GM12801 (cell line): ENCODE data around the gene AGPAT3.

Experiments
- TF ChIP-seq, protein P1 (sequence below): IDR thresholded peaks from one replicate; pipeline ENCODE4 v1.5.1; 2011; ENCODE audit warnings: control low read depth; ENCODE audit not compliant: insufficient read length; ENCODE audit errors: extremely low read depth

Gene AGPAT3

DNA sequence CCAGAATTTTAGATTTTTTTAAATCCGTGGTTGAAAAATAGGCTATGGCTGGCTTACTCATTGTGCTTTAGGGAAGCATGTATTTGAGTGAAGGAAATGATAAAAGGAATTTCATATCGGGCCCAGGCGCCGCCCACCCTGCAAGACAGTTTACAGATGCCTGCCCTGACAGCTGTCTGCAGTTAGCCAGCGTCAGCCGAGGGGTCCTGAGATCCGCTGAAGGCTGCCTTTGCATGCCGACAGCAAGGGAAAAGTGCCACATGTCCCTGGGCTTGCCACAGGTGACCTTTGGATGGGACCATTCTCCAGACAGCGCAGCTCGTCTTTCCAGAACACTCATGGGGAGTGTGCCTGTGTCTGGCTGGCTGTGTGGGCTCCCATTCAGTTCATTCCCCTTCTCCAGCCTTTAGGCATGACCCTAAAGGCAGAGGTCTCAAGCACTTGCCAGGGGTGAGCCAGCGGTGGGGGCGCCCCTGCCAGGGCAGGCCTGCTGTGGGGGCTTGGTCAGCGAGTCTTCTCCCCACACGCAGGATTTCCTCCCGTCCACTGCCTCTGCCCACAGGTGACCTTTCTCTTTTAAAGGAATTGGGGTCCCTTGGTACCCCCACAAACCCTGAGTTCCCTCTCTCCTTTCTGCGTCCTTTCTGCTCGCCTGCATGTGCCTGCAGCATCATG is 101.0 kb downstream of the AGPAT3 start:
- TF ChIP-seq, protein P1, sequence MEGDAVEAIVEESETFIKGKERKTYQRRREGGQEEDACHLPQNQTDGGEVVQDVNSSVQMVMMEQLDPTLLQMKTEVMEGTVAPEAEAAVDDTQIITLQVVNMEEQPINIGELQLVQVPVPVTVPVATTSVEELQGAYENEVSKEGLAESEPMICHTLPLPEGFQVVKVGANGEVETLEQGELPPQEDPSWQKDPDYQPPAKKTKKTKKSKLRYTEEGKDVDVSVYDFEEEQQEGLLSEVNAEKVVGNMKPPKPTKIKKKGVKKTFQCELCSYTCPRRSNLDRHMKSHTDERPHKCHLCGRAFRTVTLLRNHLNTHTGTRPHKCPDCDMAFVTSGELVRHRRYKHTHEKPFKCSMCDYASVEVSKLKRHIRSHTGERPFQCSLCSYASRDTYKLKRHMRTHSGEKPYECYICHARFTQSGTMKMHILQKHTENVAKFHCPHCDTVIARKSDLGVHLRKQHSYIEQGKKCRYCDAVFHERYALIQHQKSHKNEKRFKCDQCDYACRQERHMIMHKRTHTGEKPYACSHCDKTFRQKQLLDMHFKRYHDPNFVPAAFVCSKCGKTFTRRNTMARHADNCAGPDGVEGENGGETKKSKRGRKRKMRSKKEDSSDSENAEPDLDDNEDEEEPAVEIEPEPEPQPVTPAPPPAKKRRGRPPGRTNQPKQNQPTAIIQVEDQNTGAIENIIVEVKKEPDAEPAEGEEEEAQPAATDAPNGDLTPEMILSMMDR = no peak

DNA sequence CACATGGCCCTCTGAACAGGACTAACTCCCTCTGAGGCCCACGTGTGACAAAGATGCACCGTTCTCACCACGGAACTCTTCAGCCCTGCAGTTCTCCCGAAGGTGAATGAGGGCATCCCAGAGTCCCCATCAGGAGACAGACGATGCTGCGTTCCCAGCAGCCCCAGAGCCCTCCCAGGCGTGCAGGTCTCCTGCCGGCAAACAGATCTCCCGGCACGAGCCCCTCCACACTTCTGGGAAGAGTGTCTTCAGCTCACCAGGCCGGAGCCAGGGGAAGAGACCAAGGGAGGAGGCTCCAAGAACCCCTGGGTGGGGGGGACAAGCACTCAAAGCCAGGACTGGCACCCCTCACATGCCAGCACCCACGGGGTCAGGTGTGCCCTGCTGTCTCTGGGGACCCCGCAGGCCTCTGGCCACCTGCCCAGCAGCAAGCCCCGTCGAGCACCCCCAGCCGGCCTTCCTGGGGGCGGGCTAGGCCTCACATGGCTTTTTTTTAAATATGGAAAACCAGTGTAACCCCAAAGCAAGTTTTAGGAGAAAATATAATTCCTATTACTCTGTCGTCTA is 102.0 kb downstream of the AGPAT3 start:
- TF ChIP-seq, protein P1 = no peak

DNA sequence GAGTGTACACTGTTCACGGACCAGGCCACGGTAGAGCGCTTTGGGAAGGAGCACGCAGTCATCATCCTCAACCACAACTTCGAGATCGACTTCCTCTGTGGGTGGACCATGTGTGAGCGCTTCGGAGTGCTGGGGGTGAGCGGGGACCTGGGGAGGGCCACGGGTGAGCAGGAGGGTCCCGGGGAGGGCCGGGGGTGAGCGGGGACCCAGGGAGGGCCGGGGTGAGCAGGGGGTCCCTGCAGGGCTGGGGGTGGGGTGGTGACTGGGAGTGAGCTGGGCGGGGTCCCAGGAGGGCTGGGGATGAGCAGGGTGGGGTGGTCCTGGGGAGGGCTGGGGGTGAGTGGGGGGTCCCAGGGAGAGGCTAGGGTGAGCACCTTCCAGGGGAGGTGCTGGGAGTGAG is 103.0 kb downstream of the AGPAT3 start:
- TF ChIP-seq, protein P1 = no peak

DNA sequence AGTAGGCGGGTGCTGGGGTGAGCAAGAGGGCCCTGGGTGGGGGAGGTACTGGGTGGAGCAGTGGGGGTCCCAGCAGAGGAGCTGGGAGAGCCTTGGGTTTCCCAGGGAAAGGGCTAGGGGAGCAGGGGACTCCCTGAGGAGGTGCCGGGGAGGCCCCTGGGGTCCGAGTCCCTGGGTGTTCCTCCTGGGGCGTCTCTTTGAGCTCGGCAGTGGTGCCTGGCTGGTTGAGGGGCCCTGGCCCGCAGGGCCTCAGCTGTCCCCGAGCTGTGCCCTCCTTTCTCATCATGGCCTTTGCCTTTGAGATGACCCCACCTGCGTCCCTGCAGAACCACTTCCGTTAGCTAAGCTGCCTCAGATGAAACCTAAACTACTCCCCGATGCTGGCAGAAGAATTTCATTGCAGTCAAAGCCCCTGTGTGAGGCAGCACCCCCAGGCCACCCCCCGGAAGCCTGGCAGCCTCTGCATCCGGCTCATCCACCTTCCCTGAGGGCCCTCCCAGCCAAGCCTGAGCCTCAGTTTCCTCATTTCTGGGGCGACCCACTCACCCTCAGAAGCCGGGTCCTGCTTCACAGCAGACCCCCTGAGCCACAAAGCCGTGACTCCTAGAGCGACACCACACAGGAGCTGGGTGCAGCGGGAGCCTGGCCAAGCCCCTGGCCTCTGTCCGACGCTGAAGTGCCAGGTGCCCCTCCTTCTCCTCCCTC is 103.5 kb downstream of the AGPAT3 start:
- TF ChIP-seq, protein P1 = no peak

DNA sequence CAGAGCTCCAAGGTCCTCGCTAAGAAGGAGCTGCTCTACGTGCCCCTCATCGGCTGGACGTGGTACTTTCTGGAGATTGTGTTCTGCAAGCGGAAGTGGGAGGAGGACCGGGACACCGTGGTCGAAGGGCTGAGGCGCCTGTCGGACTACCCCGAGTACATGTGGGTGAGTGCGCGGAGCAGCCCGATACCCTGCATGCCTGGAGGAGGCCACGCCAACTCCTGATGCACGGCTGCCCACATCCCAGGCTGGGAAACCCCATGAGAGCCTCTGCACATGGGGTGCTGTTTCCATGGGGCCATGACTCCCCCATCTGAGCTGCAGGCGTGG is 104.1 kb downstream of the AGPAT3 start:
- TF ChIP-seq, protein P1 = no peak

DNA sequence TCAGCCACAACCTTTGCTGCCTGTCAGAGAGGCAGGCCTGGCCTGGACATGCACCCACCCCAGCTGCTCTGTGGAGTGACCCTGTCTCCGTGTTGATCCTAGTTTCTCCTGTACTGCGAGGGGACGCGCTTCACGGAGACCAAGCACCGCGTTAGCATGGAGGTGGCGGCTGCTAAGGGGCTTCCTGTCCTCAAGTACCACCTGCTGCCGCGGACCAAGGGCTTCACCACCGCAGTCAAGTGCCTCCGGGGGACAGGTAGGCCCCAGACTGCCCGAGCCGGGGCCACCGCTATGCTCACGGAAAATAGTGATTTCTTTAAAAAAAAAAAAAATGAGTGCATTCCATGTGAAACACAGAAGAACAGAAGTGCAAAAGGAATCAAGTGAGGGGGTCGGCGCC is 105.5 kb downstream of the AGPAT3 start:
- TF ChIP-seq, protein P1 = no peak

DNA sequence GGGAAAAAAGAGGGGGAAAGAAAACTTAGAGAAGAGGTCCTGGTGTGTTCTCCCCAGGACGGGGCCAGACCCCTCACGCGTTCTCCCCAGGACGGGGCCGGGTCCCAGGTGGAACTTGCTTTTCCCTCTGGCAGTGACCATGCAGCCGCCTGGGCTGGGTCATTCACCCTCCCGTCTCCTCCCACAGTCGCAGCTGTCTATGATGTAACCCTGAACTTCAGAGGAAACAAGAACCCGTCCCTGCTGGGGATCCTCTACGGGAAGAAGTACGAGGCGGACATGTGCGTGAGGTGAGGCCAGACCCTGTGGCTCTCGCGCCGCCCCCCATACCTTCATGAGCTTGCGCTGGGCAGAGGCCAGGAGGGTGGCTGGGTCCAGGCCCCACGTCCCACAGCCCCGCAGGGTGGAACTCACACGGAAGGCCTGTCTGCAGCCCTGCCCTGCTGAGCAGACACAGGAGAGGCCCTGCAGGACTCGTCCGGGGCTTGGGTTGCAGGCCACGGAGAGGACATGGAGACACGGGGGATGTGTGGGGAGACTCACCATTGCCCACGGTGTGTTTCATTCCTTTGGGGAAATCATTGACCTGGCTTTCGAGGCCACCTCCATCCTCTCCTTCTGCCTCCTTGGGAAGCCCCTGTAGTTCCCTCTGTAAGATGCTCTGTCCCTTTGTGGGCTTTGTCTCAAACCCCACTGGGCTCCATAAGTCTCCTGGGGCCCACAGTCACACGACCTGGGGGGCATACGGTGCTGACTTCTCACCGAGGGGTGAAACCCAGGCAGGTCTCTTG is 106.4 kb downstream of the AGPAT3 start:
- TF ChIP-seq, protein P1 = no peak
